Natural killer cell treated with Interleukin-12 subunit alpha and Interleukin-12 subunit beta and Interleukin-15 and Interleukin-18, amount 100 ng/mL, for 72 hours (primary cell): ENCODE data around the gene C1orf210. TPM values are rescaled to one million over a fixed set of nuclear protein-coding genes. Genes with fewer than 3 reads are reported as not detected.
A peak's percentile ranks its signal among the peaks of the same experiment; 100 is the strongest.

Experiments
- ATAC-seq, 2 donors: fragments of 150-1000 bp; cut with Tn5 transposase in 1 of 2; sonication (Bioruptor Pico), chemical (Tn5 transposase) in 1 of 2; 2 replicates each; pipeline ENCODE4 v1.10.0; 2021
- DNase-seq: peaks from one replicate; pipeline ENCODE4 v3.0.0; 2022; ENCODE audit warnings: low spot score
- H3K27ac Mint-ChIP-seq, 2 donors: 1 replicate in 1 of 2; 2 replicates in 1 of 2; pipeline ENCODE4 v1.8.0; 2022; ENCODE audit warnings: mixed read lengths in 2 of 2, mild to moderate bottlenecking in 1 of 2, moderate library complexity in 1 of 2
- H3K27me3 Mint-ChIP-seq, 2 donors: 1 replicate in 1 of 2; 2 replicates in 1 of 2; pipeline ENCODE4 v1.8.0; 2022; ENCODE audit warnings: mixed read lengths in 2 of 2
- H3K36me3 Mint-ChIP-seq: one replicate; pipeline ENCODE4 v1.8.0; 2022; ENCODE audit warnings: mixed read lengths
- H3K4me1 Mint-ChIP-seq, 2 donors: 1 replicate in 1 of 2; 2 replicates in 1 of 2; pipeline ENCODE4 v1.8.0; 2022; ENCODE audit warnings: low read depth in 2 of 2, mixed read lengths in 2 of 2, mild to moderate bottlenecking in 1 of 2
- H3K4me3 Mint-ChIP-seq: one replicate; pipeline ENCODE4 v1.8.0; 2022; ENCODE audit warnings: mixed read lengths
- H3K9me3 Mint-ChIP-seq: 2 replicates; pipeline ENCODE4 v1.8.0; 2022; ENCODE audit warnings: mixed read lengths
- total RNA-seq, 2 donors: library from RNA; stranded (reverse); gene quantifications; one replicate each; pipeline ENCODE4 v1.2.3, GENCODE V29; 2022

Gene C1orf210
- total RNA-seq, 2 donors from 2014 or later: not detected

DNA sequence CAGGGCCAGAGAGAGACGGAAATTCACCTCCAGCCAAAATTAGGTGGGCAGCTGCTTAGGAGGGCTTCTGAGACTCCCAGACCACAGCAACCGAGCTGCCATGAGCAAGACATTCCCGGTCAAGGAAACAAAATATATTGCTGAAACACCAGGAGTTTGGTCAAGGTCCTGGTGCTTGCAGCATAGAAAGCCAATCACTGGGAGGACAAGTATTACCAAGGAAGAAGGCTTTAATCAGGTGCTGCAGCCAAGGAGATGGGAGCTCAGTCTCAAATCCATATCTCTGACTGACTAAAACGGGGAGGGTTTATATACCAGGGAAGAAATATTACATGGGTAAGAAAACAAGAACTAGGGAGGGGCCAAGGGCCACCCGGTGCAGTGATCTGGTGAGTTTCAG lies 34.4 kb downstream of the C1orf210 start:
- no peak overlapping the region for H3K4me3 Mint-ChIP-seq
- H3K27ac Mint-ChIP-seq: no peak overlapping the region
- H3K4me1 Mint-ChIP-seq: no peaks in the 10 kb centered on the region
- H3K27me3 Mint-ChIP-seq: peaks cover 11 to 31% of the 10 kb centered on the region in 2 donors
- H3K9me3 Mint-ChIP-seq: no peaks in the 10 kb centered on the region
- no peak for DNase-seq
- ATAC-seq: no peak
- H3K36me3 Mint-ChIP-seq: no peaks in the 10 kb centered on the region

DNA sequence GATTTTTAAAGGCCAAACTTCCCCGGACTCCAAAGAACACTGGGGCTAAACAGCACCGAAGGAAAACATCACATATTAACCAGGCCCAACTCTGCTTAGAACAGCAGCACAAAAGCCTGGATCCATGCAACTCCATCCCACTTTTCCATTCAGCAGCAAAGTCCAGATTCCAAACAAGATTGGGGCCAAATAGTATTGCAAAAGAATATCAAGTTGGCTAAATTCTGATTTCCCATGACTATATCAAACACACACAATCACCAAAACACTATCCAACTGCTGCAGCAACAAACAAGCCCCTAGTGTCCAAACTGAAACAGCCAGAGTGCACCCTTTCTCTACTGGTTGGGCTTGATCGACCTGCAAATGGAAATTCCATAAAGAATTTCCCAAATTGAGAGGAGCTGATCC lies 35.0 kb downstream of the C1orf210 start:
- H3K9me3 Mint-ChIP-seq: no peaks in the 10 kb centered on the region
- H3K4me1 Mint-ChIP-seq: no peaks in the 10 kb centered on the region
- peaks cover 12 to 31% of the 10 kb centered on the region in 2 donors for H3K27me3 Mint-ChIP-seq
- H3K4me3 Mint-ChIP-seq: no peak overlapping the region
- ATAC-seq (no peak), DNase-seq (no peak)
- no peak overlapping the region for H3K27ac Mint-ChIP-seq
- H3K36me3 Mint-ChIP-seq: no peaks in the 10 kb centered on the region

GRCh38 chr1:43247256-43247921 lies 38.0 kb downstream of the C1orf210 start:
- H3K9me3 Mint-ChIP-seq: no peaks in the 10 kb centered on the region
- no peaks in the 10 kb centered on the region for H3K4me1 Mint-ChIP-seq
- no peak for DNase-seq
- no peak overlapping the region for H3K4me3 Mint-ChIP-seq
- ATAC-seq: no peak
- peaks cover 7 to 21% of the 10 kb centered on the region in 2 donors for H3K27me3 Mint-ChIP-seq
- H3K27ac Mint-ChIP-seq: no peak overlapping the region
- no peaks in the 10 kb centered on the region for H3K36me3 Mint-ChIP-seq

DNA sequence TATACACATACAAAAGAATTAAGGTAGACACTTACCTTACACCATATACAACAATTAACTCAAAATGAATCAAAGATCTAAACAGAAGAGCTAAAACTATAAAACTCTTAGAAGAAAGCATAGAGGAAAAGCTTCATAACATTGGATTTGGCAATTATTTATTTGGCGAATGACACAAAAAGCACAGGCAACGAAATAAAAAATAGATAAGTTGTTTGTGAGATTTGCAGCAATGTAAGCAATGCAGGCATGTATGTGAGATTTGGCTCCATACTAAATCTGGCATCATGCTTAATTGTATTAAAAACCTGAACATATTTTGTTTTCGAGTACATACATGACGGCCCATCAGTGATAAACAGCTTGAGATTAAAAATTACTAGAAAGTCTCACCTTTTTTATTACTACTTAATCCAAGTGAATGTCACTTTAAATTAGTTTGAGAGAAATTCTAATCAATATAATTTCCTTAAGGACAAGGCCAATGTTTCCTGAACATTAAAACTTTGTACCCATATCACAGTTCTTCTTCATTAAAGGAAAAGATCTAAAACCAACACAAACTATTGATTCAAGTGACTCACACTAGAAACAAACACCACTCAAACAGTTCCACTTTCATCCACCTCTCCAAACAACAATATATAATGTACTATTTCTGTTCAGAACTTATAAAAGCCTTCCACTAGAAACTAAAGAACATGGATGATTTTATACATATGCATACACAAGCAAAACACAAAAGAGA lies 38.7 kb downstream of the C1orf210 start:
- Mint-ChIP-seq H3K4me1 (no peaks in the 10 kb centered on the region), H3K27me3 (peaks cover 5 to 17% of the 10 kb centered on the region in 2 donors), H3K4me3 (no peak overlapping the region), H3K9me3 (no peaks in the 10 kb centered on the region), H3K36me3 (no peaks in the 10 kb centered on the region), H3K27ac (no peak overlapping the region)
- no peak for ATAC-seq
- DNase-seq: no peak

GRCh38 chr1:43243299-43243698 lies 42.1 kb downstream of the C1orf210 start:
- no peak overlapping the region for H3K4me3 Mint-ChIP-seq
- H3K27ac Mint-ChIP-seq: no peak overlapping the region
- no peaks in the 10 kb centered on the region for H3K4me1 Mint-ChIP-seq
- H3K36me3 Mint-ChIP-seq: no peaks in the 10 kb centered on the region
- H3K27me3 Mint-ChIP-seq: peaks cover 4 to 5% of the 10 kb centered on the region in 2 donors
- H3K9me3 Mint-ChIP-seq: no peaks in the 10 kb centered on the region
- no peak for ATAC-seq
- no peak for DNase-seq

DNA sequence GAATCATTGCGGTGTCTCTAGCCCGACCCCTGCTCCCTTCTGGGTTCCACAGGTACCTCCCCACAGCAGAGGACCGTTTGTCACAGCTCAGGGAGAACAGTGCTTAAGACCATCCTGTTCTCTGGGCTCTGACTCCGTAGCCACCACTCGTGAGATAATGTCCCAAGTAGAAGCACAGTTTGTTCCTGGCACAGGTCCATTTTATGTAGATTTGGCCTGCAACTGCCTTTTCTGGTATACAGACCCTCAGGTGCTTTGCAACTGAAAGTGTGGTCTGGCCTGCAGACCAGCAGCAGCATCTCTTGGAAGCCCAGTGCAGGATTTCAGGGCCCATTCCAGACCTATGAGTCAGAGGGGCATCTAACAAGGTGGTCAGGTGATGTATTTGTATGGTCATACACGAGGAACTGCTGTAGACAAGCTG lies 44.0 kb downstream of the C1orf210 start:
- Mint-ChIP-seq H3K4me3 (no peak overlapping the region), H3K27me3 (peaks cover 4 to 5% of the 10 kb centered on the region in 2 donors), H3K4me1 (no peaks in the 10 kb centered on the region), H3K36me3 (no peaks in the 10 kb centered on the region), H3K27ac (no peak overlapping the region), H3K9me3 (no peaks in the 10 kb centered on the region)
- no peak for ATAC-seq
- no peak for DNase-seq

GRCh38 chr1:43239484-43239883 lies 45.9 kb downstream of the C1orf210 start:
- ATAC-seq (no peak), DNase-seq (no peak)
- Mint-ChIP-seq H3K36me3 (no peaks in the 10 kb centered on the region), H3K4me3 (no peak overlapping the region), H3K9me3 (no peaks in the 10 kb centered on the region), H3K27me3 (peaks cover 2 to 5% of the 10 kb centered on the region in 2 donors), H3K4me1 (no peaks in the 10 kb centered on the region), H3K27ac (no peak overlapping the region)

DNA sequence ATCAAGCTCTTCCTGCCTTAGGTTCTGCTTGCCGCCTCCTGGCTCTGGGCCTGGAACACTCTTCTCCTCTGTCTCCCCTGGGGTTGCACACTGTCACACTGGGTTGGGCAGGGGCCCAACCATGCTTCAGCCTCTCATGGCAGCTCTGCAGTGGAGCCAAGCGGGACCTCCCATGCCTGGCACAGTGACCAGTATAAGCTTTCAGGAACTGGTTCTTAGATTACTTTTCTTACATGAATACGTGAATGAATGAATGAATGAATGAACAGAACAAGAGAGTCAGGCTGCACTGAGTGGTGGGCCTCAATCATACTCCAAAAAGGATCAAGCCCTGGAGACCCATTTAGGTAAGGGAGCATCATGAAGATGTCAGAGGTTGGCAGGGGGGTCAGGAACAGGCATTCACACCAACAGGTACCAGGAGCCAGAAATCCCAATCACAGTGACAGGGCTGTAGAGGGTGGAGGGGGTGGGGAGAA lies 46.4 kb downstream of the C1orf210 start:
- ATAC-seq: no peak
- H3K27ac Mint-ChIP-seq: no peak overlapping the region
- peaks cover 0 to 5% of the 10 kb centered on the region in 2 donors for H3K27me3 Mint-ChIP-seq
- no peaks in the 10 kb centered on the region for H3K9me3 Mint-ChIP-seq
- no peak overlapping the region for H3K4me3 Mint-ChIP-seq
- H3K4me1 Mint-ChIP-seq: no peaks in the 10 kb centered on the region
- no peak for DNase-seq
- no peaks in the 10 kb centered on the region for H3K36me3 Mint-ChIP-seq

- Mint-ChIP-seq H3K27me3 (peaks cover 0 to 5% of the 10 kb centered on the region in 2 donors), H3K27ac (no peak overlapping the region), H3K4me1 (no peaks in the 10 kb centered on the region), H3K4me3 (no peak overlapping the region), H3K36me3 (no peaks in the 10 kb centered on the region), H3K9me3 (no peaks in the 10 kb centered on the region)
- no peak for DNase-seq
- ATAC-seq: peak in 1 of 2 donors; percentile 44
Measured at GRCh38 chr1:43238085-43238484, 47.3 kb downstream of the C1orf210 start.

DNA sequence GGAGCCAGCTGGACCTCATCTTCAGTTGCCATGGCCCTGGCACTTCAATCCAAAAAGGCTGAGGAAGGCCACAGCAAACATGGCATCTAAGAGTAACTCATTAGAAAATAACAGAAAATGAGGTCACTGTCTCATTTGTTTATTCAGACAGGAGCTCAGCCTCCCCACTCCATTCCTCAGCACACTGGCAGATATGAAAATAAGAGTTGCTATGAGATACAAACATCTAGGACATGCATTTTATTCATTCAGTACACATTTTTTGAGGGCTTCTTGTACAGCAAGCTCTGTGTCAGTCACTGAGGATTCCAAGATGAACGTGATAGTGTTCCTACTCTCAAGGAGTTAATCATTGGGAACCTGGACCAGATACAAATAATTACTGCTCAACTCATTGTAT lies 48.3 kb downstream of the C1orf210 start:
- Mint-ChIP-seq H3K27me3 (peaks cover 0 to 5% of the 10 kb centered on the region in 2 donors), H3K4me3 (no peak overlapping the region), H3K36me3 (no peaks in the 10 kb centered on the region), H3K4me1 (no peaks in the 10 kb centered on the region), H3K27ac (no peak overlapping the region), H3K9me3 (no peaks in the 10 kb centered on the region)
- no peak for ATAC-seq
- no peak for DNase-seq

- Mint-ChIP-seq H3K9me3 (no peaks in the 10 kb centered on the region), H3K4me3 (no peak overlapping the region), H3K27me3 (peaks cover 0 to 8% of the 10 kb centered on the region in 2 donors), H3K36me3 (no peaks in the 10 kb centered on the region), H3K4me1 (no peaks in the 10 kb centered on the region), H3K27ac (no peak overlapping the region)
- no peak for ATAC-seq
- no peak for DNase-seq
Measured at GRCh38 chr1:43235451-43236121, 49.8 kb downstream of the C1orf210 start.

DNA sequence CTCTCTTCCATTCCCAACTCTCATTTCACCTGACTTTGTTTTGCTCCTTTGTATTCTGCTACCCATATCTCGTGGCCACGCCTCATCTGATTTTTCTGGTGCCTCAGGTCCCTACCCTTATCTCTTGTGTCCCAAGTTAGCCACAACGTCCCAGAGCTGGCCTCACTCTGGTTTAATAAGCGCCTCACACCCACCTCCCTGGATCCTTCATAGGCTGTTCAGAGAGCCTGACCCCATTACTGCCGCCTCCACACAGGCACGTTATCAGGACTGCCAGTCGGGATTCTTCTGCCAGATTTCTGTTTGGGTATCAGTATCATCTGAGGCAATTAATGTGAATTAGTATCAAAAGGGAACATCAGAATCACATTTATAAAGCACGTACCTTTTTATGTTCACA lies 50.3 kb downstream of the C1orf210 start:
- ATAC-seq (no peak), DNase-seq (no peak)
- no peaks in the 10 kb centered on the region for H3K4me1 Mint-ChIP-seq
- H3K4me3 Mint-ChIP-seq: no peak overlapping the region
- no peaks in the 10 kb centered on the region for H3K9me3 Mint-ChIP-seq
- no peak overlapping the region for H3K27ac Mint-ChIP-seq
- H3K36me3 Mint-ChIP-seq: no peaks in the 10 kb centered on the region
- peaks cover 0 to 6% of the 10 kb centered on the region in 2 donors for H3K27me3 Mint-ChIP-seq

GRCh38 chr1:43234267-43234666 lies 51.1 kb downstream of the C1orf210 start:
- peaks cover 0 to 6% of the 10 kb centered on the region in 2 donors for H3K27me3 Mint-ChIP-seq
- DNase-seq: no peak
- no peaks in the 10 kb centered on the region for H3K4me1 Mint-ChIP-seq
- H3K4me3 Mint-ChIP-seq: no peak overlapping the region
- no peaks in the 10 kb centered on the region for H3K9me3 Mint-ChIP-seq
- H3K36me3 Mint-ChIP-seq: no peaks in the 10 kb centered on the region
- ATAC-seq: peak in 1 of 2 donors; percentile 46
- no peak overlapping the region for H3K27ac Mint-ChIP-seq

GRCh38 chr1:43233631-43234030 lies 51.8 kb downstream of the C1orf210 start:
- Mint-ChIP-seq H3K9me3 (no peaks in the 10 kb centered on the region), H3K4me1 (no peaks in the 10 kb centered on the region), H3K4me3 (no peak overlapping the region), H3K36me3 (no peaks in the 10 kb centered on the region), H3K27me3 (peaks cover 0 to 6% of the 10 kb centered on the region in 2 donors), H3K27ac (no peak overlapping the region)
- ATAC-seq (no peak), DNase-seq (no peak)
